GM03348 (cell line): Measurements from ENCODE around the gene AGAP1.

ENCODE experiments used
- DNase-seq: peaks from one replicate; pipeline ENCODE4 v3.0.0; 2012; ENCODE audit warnings: low spot score

AGAP1 gene

GRCh38 chr2:235769046-235769445, 275.2 kb downstream of the AGAP1 start:
- DNase-seq, result no peak

GRCh38 chr2:235770909-235771820, 277.3 kb downstream of the AGAP1 start:
- DNase-seq, result no peak

DNA sequence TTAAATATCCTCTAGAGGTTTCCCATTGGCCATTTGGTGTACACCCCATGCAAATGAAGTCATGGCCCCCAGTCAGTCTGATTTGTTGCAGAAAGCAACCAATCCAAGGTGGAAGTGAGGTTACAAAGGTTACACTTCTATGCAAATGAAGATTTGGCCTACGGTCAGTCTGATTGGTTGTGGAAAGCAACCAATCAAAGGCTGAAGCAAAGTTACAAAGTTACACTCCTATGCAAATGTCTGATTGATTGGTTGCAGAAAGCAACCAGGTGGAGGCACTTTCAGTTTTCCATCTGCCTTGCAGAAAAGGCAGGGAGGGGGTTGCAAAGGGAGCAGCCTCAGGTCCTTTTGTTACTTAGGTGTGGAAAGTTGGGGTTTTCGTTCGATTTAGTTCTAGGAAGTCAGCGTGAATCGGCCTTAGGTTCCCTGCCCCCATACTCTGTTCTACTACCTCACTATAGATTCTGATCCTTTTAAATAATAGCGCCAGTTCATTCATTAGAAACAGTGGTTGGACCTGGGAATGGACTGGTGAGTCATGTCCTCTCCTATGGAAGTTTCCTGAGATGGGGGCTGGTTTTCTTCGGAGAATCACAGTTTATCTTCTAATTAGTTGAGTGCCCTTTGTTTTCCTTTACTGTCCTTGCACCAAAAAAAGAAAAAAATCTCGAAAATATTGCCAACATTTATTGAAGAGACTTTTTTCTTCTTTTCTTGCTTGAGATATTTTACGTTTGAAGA, 279.5 kb downstream of the AGAP1 start:
- no peak for DNase-seq

DNA sequence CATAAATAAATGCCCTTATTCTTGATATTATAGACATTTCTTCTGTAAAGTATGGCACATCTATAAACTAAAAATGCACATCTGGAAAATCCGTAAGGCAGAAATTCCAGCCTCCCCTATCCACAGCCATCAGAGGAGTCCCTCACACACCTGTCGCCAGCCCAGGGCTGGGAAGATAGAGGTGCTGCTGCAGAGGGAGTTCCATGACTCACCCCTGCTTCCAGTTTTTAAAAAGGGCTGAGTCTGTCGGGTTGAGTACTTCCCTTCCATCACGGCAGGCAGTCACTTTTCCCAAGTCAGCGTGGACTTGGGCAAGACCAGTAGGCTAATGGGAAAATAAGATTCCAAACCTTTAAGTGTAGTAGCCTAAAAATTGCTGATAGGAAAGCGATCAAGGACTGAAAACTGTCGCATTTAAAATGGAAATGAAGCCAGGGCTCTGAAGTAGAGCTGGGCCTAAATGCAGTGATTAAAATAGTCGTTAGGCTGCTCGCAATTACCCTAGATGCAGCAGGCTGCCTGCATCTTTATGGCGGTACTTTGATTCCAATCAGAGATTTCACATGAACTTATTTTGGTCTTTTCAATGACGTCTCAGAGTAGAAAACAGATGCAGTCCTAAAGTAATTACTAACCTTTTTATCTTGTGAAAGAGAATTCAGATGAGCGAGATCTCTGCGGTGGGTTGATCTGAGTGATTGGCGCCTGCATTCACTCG, 280.5 kb downstream of the AGAP1 start:
- DNase-seq, result no peak

DNA sequence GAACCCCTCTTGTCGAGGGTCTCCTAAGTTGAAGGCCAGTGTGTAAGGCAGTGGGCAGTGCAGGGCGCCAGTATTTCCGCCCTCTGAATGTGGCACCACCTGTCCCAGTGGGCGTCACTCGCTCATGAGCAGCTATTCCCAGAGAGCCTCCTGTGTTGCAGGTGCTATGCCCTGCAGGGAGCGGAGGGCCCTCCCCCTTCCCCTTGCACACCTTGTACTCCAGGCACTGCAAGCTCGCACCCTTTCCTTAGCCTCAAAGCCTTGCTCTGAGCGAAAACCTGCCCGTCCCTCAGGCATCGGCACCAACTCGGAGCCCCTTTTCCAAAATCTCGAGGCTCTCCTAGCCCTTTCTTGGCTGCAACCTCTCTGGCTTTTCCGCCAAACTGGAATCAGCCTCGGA, 282.7 kb downstream of the AGAP1 start:
- no peak for DNase-seq

DNA sequence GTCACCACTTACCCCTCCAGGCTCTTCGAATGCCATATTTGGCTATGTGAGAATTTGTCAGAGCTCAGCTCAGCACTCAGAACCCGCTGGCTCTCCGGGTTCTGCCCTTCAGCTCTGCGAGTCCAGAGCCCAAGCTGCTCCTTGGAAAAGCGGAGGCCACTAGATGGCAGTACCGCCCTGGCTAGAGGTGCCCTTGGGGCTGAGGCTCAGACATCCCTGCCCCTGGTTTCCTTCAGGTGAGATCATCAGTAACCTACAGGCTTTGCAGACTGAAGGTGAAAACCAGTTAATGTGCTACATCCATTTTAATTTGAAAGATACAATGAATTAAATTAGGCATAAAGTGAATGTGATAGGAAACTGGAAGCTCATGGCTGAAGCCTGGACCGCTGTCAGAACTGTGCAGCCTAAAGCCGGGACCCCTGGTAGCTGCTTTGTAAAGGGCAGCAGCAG, 285.6 kb downstream of the AGAP1 start:
- DNase-seq, result peak; percentile 87

- no peak for DNase-seq
These were observed 286.6 kb downstream of the AGAP1 start for GRCh38 chr2:235780401-235780800.

- no peak for DNase-seq
These were observed 287.9 kb downstream of the AGAP1 start for GRCh38 chr2:235781775-235782174.

- no peak for DNase-seq
These were observed 290.9 kb downstream of the AGAP1 start for GRCh38 chr2:235784788-235785187.

- no peak for DNase-seq
These were observed 295.7 kb downstream of the AGAP1 start for GRCh38 chr2:235789552-235789951.

- peak; percentile 23 for DNase-seq
These were observed 299.4 kb downstream of the AGAP1 start for GRCh38 chr2:235793163-235793752.

DNA sequence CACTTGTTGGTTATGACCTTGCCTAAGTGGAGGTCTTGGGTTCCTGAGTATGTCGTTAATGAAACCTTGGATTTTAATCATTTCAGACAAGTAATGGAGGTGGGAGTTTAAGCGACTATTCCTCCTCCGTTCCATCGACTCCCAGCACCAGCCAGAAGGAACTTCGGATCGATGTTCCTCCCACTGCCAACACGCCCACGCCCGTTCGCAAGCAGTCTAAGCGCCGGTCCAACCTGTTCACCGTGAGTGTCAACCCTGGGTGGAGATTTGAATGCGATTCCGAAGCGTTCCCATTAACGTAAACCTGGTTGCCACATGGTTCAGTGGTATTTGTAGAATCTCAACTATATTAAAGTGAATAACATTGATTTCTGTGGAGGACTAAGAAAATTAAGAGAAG, 305.4 kb downstream of the AGAP1 start:
- DNase-seq, result no peak

DNA sequence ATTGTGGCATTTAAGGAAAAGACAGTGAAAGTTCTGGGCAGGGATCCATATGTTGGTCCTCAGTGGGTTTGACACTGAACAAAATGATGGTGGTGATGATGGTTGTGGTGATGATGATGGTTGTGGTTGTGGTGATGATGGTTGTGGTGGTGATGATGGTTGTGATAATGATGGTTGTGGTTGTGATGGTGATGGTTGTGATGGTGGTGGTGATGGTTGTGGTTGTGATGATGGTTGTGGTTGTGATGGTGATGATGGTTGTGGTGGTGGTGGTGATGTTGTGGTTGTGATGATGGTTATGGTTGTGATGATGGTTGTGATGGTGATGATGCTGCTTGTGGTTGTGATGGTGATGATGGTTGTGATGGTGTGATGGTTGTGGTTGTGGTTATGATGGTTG, 308.7 kb downstream of the AGAP1 start:
- no peak for DNase-seq

DNA sequence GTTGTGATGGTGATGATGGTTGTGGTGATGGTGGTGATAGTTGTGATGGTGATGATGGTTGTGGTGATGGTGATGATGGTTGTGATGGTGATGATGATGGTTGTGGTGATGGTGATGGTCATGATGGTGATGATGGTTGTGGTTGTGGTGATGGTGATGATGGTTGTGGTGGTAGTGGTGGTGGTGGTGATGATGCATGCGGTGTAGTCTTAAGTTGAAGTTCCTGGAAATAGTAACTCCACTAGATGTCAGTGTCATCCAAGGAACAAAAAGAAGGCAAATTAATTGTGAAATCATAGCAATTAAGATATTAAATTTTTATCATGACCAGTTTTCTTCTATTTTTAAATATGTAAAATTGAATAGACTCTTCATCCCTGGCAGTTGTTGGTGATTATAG, 309.2 kb downstream of the AGAP1 start:
- DNase-seq, result no peak

DNA sequence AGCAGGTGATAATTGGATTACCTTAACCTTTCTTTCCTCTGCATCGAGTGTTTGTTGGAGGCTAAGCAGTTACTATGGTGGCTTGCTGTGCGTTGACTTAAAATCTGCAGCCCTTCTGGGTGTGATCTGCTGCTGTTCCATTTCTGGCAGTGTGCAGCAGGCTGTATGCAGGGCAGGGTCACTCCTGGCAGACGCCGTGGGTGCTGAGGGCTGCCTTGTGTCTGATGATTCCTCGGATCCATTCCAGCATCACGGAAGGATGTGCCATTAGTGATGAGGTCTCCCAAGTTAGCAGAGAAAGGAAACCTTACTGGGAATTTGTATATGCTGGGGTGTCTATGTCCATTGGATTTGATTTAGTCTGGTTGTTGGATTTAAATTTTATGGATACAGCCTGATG, 310.8 kb downstream of the AGAP1 start:
- DNase-seq, result no peak

DNA sequence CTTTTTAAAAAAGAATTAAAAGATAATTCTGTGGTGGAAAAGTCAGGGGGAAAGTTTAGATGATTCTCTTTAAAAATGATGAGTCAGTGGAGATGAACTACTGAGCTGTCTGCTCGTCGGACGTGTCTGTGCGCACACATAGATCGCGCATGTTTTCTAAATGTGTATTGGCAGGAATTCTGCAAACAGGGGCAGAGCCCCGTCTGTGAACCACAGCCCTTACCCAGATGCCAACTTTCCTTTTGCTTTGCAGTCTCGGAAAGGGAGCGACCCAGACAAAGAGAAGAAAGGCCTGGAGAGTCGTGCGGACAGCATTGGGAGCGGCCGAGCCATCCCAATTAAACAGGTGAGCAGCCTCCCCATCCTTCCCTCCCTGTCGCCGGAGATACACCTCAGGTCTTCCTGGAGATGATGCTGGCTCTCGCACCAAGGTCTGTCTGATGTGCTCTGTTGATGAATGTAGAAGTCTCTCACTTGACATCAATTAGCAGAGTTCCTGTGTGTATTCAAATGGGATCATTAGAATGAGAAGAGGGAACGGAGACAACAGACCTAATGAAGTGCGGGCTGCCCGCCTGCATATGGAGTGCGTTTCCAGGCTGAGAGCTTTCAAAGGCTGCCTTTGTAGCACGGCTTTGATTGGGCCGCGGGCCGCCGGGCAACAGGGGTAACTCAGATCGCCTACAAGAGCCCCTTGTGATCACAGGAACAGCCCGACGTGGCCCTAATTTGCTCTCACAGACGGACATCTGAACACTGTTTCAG, 313.3 kb downstream of the AGAP1 start:
- no peak for DNase-seq

GRCh38 chr2:235808366-235808765, 314.5 kb downstream of the AGAP1 start:
- no peak for DNase-seq

GRCh38 chr2:235810252-235810651, 316.4 kb downstream of the AGAP1 start:
- no peak for DNase-seq

- DNase-seq, result no peak
These were observed 317.0 kb downstream of the AGAP1 start for GRCh38 chr2:235810846-235811245.

GRCh38 chr2:235811446-235812184, 317.8 kb downstream of the AGAP1 start:
- DNase-seq, result no peak

- no peak for DNase-seq
These were observed 318.4 kb downstream of the AGAP1 start for GRCh38 chr2:235812185-235812665.
